Left colon (tissue), 2 donors: ENCODE measurements around the gene STK36. TPM values are rescaled to one million over a fixed set of nuclear protein-coding genes. Genes with fewer than 3 reads are reported as not detected.

Source experiments
- ATAC-seq: fragments of 200-7000 bp; cut with Tn5 transposase; one replicate; pipeline ENCODE4 v1.9.1; 2020; ENCODE audit warnings: mild to moderate bottlenecking, moderate library complexity
- DNase-seq, 2 donors: peaks; one replicate each; pipeline ENCODE4 v3.0.0-alpha.2; 2020
- intact Hi-C, 2 donors: fragments of 100-400 bp; cut with DNase I in 1 of 2; cut with micrococcal nuclease in 1 of 2; formaldehyde crosslinking; loops; one replicate each; pipeline versions ENCODE4 v1.11.2 to v1.14.0; 2022; cut with DNase I, micrococcal nuclease
- total RNA-seq, 2 donors: library from RNA; stranded (reverse); fragmentation: NEBNext Ultra II Directional; extraction: Animal tissue kit (Norgen Biotek cat#: 25700); gene quantifications; one replicate each; pipeline ENCODE4 v1.2.1, GENCODE V29; 2021
- donor health status: DM: no; HTN: no; CAD: no.
- donor health status: DM: yes; HTN: yes; CAD: no.

The STK36 gene
- total RNA-seq, 2 donors from 2014 or later: 21.3 to 25.6 TPM

DNA sequence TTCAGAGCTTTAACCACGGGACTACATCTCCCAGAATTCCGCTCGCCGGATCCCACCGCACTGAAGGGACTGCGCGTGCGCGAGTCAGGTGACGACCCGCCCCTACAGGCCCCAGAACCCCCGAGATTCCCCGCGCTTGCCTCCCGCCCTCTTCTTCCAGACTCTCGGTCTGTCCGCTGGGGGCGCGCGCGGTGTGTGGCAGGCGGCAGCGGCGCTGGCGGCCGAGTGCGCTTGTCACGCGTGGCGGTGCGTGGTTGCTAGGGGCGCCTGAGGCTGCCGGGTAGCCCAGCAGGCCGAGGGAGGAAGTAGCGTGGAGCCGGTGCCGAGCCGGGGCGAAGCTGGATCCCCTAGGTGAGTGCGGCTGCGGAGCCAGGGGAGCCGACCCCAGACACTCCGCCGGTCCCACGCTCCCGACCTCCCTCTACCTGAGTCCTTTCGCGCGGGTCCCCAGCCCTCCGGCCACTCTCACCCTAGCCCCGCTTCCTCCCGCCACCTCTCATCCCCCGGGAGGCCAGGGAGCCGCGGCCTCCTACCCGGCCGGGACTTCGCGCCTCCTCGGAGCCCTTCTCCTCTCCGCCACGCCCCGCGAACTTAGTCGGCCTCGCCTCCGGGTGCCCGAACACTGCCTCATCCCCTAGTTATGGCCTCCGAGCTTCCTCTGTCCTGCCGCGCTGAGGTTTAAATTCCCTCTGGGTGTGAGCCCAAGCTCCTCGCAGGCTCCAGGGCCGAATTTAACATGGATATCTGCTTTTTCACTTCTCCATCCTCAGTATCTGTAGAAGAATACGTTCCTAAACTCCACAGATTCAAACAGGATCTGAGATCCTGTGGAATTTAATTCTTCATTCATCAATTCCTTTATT lies 39.0 kb downstream of the STK36 start, which contains the start of gene TTLL4:
Gene TTLL4 (plus strand): TSS at position 149 of the 863 bp plus-strand sequence. CDS start 26,842 bp downstream, outside the sequence.
- ATAC-seq (peak; percentile 98), DNase-seq (peak; percentile 97 to 98)
- intact Hi-C loops: no loop called here

DNA sequence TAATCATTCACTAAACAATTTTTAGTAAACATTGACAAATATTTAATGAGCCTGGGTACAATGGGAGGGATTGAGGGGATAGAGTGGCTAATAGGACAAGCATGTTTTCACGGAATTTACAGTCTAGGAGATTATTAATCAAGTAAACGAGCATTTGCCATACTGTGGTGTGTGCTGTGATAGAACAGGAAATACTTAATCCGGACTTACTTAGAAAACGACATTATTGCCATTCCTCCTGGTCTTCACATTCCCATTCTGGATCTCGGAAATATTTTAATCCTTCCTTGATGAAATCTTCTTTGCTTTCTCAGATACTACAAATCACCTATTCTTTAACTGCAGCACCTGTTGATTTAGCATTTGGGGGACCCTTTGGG lies 39.7 kb downstream of the STK36 start:
- intact Hi-C loops: no loop called here
- no peak for ATAC-seq
- DNase-seq: no peak

GRCh38 chr2:218713922-218714321 lies 42.0 kb downstream of the STK36 start:
- intact Hi-C loops: no loop called here
- ATAC-seq (no peak), DNase-seq (no peak)

GRCh38 chr2:218716070-218716469 lies 44.2 kb downstream of the STK36 start:
- ATAC-seq (no peak), DNase-seq (no peak)
- intact Hi-C loops: no loop called here

DNA sequence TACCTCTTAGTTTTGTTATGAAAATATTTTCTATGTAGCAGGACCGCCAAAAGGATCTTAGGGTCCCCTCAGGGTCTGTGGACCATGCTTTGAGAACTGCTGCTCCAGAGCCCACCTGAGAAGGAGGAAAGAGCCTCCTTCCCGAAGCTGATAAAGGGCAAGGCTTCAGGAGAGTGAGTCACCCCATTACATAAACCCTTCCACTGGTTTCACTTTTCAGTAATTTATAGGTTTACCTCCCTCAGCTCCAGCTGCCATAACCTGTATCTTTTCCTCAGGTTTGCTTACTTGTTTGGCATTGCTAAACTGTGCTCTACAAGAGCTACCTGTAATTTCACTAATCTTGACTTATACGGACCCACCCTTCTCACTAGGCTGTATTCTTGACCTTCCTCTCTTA lies 45.4 kb downstream of the STK36 start:
- intact Hi-C loops: no loop called here
- peak in 1 of 2 donors; percentile 28 for DNase-seq
- peak; percentile 93 for ATAC-seq

- DNase-seq: no peak
- no peak for ATAC-seq
- intact Hi-C loops: no loop called here
These were observed 46.2 kb downstream of the STK36 start for GRCh38 chr2:218718058-218718457.

DNA sequence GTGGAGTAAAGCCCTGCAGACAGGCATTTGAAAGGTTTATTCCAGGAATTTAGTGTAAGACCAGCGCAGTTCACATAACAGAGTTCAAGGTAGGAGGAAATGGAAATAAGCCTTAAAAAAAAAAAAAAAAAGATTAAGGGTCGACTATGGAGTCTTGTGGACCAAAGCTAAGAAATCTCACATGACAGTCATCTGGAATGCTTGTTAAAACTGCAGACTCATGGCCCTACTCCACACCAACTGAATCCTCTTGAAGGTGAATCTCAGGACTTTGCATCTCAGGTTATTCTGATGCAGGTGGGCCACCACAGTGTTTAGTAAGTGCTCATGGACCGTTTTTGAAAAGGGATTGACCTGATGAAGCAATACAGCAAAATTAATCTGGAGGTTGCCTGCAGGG lies 47.6 kb downstream of the STK36 start:
- intact Hi-C loops: no loop called here
- DNase-seq: no peak
- no peak for ATAC-seq

DNA sequence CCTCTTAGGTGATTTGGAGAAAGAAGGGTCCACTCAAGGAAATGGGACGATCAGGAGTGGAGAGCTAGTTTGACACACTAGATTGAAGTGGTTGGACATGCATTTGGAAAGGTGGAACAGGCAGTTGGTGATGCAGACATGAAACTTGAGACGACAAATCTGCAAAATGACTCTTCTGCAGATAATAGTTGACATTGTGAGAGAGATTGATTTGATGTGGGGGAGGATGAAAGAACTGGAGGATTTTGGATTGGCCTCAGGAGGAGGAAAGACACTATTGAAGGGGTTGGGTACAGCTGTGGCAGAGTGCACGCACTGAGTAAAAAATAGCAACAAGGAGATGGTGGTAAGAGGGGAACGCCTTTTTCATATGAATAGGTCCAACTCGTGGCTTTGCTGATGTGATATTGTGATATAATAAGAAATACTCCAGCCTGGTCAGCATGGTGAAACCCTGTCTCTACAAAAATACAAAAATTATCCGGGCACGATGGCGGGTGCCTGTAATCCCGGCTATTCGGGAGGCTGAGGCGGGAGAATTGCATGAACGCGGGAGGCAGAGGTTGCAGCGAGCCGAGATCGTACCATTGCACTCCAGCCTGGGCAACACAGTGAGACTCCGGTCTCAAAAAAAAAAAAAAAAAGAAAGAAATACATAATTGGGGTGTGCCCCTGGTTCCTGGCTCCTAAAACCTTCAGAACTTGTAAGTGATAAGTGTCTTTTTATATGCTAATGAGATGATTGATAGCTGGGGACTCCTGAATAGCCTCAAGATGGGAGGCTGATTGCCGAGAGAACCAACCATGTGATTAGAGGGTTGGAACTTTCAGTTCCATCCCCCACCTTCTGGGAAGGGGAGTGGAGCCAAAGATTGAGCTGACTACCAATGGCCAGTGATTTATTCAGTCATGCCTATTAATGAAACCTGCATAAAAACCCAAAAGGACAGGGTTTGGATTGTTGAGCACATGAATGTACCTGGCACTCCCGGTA lies 48.5 kb downstream of the STK36 start:
- DNase-seq: no peak
- ATAC-seq: no peak
- intact Hi-C loops: no loop called here

- ATAC-seq: no peak
- no peak for DNase-seq
- intact Hi-C loops: no loop called here
These were observed 49.6 kb downstream of the STK36 start for GRCh38 chr2:218721488-218721887.

DNA sequence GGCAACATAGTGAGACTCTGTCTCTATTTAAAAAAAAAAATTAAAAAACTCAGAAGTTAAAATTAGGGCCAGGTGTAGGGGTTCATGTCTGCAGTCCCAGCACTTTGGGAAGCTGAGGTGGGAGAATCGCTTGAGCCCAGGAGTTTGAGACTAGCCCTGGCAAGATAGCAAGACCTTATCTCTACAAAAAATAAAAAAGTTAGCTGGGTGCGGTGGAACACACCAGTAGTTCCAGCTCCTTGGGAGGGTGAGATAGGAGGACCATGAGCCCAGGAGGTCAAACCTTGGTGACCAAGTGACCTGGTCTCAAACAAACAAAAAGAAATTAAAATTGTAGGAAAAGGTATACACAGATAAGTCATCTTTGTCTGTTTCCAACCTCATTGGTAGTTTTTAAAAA lies 50.0 kb downstream of the STK36 start:
- DNase-seq (no peak), ATAC-seq (no peak)
- intact Hi-C loops: no loop called here

DNA sequence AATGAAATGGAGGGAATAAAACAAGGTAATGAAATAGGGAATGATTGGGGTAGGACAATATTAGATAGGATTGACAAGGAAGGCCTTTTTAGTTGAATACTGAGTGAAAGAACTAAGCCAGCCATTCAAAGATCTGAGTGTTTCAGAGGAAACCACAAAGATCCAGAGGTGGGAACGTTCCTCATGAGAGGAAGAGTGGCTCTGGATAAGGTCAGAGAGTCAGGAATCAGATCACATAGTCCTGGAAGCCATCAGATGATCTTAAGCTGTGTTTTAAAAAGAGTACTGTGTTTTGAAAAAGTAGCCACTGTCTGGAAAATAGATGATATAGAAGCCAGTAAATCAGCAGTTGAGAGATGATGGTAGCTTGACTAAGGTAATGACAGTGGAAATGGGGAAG lies 50.5 kb downstream of the STK36 start:
- ATAC-seq: no peak
- DNase-seq: no peak
- intact Hi-C loops: no loop called here

DNA sequence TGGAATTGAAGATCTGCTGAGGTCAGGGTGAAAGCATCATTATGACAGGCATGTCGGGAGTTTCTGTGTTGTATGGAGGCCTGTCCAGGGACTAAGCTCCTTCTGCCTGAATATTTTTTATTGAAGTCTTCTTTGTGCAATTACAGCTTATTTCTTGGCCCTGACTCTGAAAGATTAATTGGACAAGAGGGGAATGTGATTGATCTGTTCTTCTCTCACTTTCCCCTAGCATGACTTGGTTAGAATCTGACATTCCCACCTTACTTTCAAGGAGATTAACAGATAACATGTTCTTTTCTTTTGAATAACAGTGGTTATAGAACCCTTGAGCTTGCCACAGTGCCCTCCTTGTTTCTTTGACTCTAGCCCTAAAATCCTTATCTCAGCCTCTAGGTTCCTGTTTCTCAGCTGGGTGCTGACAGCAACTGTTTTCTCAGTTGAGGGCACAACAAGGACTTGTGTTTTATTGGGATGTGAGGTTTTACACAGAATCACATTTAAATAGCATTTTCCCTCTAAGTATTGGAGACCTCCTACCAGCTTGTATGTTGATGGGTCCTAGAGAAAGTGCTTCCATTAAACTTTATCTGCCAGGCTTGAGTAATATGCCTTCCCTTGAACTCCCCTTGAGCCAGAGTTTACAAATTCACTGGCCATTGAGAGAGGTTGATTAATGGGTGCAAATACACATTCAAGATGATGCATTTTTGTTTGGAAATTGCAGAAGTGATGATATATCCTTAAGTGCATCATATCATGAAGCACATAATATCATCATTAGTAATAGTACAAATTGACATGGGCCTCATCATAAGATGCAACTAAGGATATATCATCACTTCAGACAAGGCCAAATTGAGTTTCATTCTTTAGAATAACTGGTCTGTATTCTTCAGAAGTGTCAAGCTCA lies 51.2 kb downstream of the STK36 start:
- intact Hi-C loops: no loop called here
- DNase-seq (no peak), ATAC-seq (no peak)

- DNase-seq (no peak), ATAC-seq (no peak)
- intact Hi-C loops: loop anchor here in 1 of 2 donors (5.0 kb wide), 1 partner anchor 121 kb away; no protein-coding TSS in a partner anchor
These were observed 54.2 kb downstream of the STK36 start for GRCh38 chr2:218726004-218726574.

- DNase-seq (no peak), ATAC-seq (no peak)
- intact Hi-C loops: loop anchor here in 1 of 2 donors (5.0 kb wide), 1 partner anchor 120 kb away; no protein-coding TSS in a partner anchor
These were observed 55.7 kb downstream of the STK36 start for GRCh38 chr2:218727502-218728165.

DNA sequence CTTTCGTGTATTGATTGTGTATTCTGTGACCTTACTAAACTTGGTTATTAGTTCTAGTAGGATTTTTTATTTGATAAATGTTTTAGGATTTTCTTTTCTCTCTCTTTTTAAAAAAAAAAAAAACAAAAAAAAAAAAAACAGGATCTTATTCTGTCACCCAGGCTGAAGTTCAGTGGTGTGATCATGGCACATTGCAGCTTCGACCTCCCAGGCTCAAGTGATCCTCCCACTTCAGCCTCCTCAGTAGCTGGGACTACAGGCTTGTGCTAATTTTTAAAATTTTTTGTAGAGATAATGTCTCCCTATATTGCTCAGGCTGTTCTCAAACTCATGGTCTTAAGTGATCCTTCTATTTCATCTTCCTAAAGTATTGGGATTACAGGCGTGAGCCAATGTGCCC lies 57.8 kb downstream of the STK36 start:
- DNase-seq (no peak), ATAC-seq (no peak)
- intact Hi-C loops: loop anchor here in 1 of 2 donors (5.0 kb wide), 1 partner anchor 118 kb away; no protein-coding TSS in a partner anchor

GRCh38 chr2:218732052-218732760 lies 60.3 kb downstream of the STK36 start:
- peak; percentile 79 for ATAC-seq
- intact Hi-C loops: no loop called here
- no peak for DNase-seq

DNA sequence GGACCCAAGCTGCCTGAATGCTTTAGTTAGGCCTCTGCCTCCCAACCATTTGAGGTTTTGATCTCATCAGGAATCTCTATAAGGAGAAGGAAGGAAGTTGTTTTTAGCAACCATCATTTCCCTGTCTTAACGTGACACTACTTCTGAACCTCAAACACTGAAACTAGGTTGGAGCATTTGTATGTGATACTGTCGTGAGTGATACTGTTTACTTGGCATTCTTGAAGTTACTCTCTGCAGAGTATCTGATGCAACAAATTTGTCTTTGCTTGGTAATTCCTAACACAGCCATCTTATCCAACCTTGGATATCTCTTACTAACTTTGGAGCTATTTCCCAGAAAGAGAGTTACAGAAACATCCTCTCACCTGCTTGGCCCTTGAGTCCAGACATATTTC lies 60.9 kb downstream of the STK36 start:
- no peak for DNase-seq
- peak; percentile 56 for ATAC-seq
- intact Hi-C loops: no loop called here
